GM21390 (cell line): ENCODE data around the gene COX19.

Experiments
- ATAC-seq: cut with Tn5 transposase; IDR thresholded peaks from one replicate; pipeline ENCODE4 v1.9.1; 2021; ENCODE audit not compliant: unreplicated experiment

Gene COX19

GRCh38 chr7:917255-918117 is 57.9 kb downstream of the COX19 start:
- no peak for ATAC-seq

- ATAC-seq: no peak
Measured at GRCh38 chr7:916291-916941, 58.9 kb downstream of the COX19 start.
